ENCODE results near the gene AFG3L2. TPM values are rescaled to one million over a fixed set of nuclear protein-coding genes. Genes with fewer than 3 reads are reported as not detected.

AFG3L2 gene
- total and polyA plus RNA-seq, 9 of the 15 experiments (the other 6 are each of a cell fraction or from before 2014, with no cell fraction given), result 24.1 to 109 (median 84.0) TPM

DNA sequence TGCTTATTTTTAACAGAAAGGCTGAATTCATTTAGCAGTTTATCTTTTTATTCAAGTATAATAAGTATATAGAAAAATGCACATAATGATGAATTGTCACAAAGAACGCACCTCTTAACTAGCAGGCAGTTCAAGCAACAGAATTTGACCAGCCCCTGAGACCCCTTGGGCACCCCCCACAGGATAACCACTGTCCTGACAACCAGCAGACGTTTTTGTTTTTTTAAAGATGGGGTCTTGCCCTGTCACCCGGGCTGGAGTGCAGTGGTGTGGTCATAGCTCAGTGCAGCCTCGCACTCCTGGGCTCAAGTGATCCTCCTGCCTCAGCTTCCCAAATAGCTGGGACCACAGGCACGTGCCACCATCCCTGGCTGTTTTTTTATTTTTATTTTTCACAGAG is 44.7 kb upstream of the AFG3L2 start:
- DNase-seq (ENCODE audit: extremely low read depth in 1 of 4, low spot score in 3 of 4), result no peak
- H4K20me1 ChIP-seq (replicated peaks; ENCODE audit: control insufficient read depth, insufficient read depth, low read length), result no peaks in the 10 kb centered on the region
- no peak for ATAC-seq
- ChIA-PET POLR2A (no interaction called here), CTCF (ENCODE audit: low intra/inter-chr PET ratio) (no interaction called here)
- WGBS (ENCODE audit: insufficient coverage, low coverage, missing lambda C conversion rate), result 54% methylated on average over 5 of the region's 5 CpGs
- no TSS peak for BruUV-seq (replicated peaks)
- no peaks in the 10 kb centered on the region for H3K9me1 ChIP-seq (ENCODE audit: control insufficient read depth, insufficient read depth, low read length)
- no peak overlapping the region for H3K4me3 ChIP-seq
- no peaks in the 10 kb centered on the region for H3K9me3 ChIP-seq (replicated peaks; ENCODE audit: control insufficient read depth, insufficient read depth, low read depth, low read length)
- H2AFZ ChIP-seq (ENCODE audit: low read depth, low read length), result no peak overlapping the region
- peaks cover 13% of the 10 kb centered on the region; the same call in 2 of the 3 replicates for H3K36me3 ChIP-seq (ENCODE audit: control insufficient read depth, insufficient read depth, low read length)
- no peak overlapping the region for H3K4me2 ChIP-seq (ENCODE audit: insufficient read depth, low read length)
- in situ Hi-C loops (cut with MboI) (no loop called here), intact Hi-C loops (cut with micrococcal nuclease) (no loop called here)
- no peak overlapping the region for H3K27ac ChIP-seq (ENCODE audit: extremely low read depth, low read depth, low read length)
- peaks cover 0 to 3% of the 10 kb centered on the region in 2 experiments; a peak in 2 of 5 replicates for H3K4me1 ChIP-seq (replicated peaks in 1 of 2; ENCODE audit: control insufficient read depth in 2 of 2, insufficient read depth in 2 of 2, low read length in 2 of 2)
- H3K79me2 ChIP-seq (ENCODE audit: control insufficient read depth, insufficient read depth, low read length), result no peaks in the 10 kb centered on the region
- no peak for TF ChIP-seq ZNF785 (CRISPR knock-in tag; IDR thresholded peaks at IDR 0.05)
- TF ChIP-seq MAFF (IDR thresholded peaks at IDR 0.05; ENCODE audit: low read length), result no peak
- TF ChIP-seq TGIF2 (CRISPR knock-in tag; IDR thresholded peaks at IDR 0.05), result no peak
- TF ChIP-seq MCM3 (IDR thresholded peaks at IDR 0.05), result no peak
- no peak for TF ChIP-seq SUPT5H (IDR thresholded peaks at IDR 0.05)
- no peak for TF ChIP-seq MEF2A (IDR thresholded peaks at IDR 0.05; ENCODE audit: control insufficient read depth, low read depth, low read length)
- TF ChIP-seq E2F3 (CRISPR knock-in tag; IDR thresholded peaks at IDR 0.05), result no peak
- no peak for TF ChIP-seq NELFE (IDR thresholded peaks at IDR 0.05; ENCODE audit: insufficient read depth, insufficient read length)
- H3K9ac ChIP-seq (ENCODE audit: insufficient read depth in 1 of 2, low read depth in 2 of 2, low read length in 2 of 2), result no peak overlapping the region
- H3K27me3 ChIP-seq (ENCODE audit: control insufficient read depth in 2 of 2, insufficient read depth in 2 of 2, low read length in 2 of 2), result no peaks in the 10 kb centered on the region
- no peak for FAIRE-seq
